GM19099 (cell line): ENCODE results near the gene TMEM17.

Experiments used
- POLR2A ChIP-seq: IDR thresholded peaks from 3 replicates; pipeline ENCODE4 v1.6.1; 2011; ENCODE audit warnings: low read depth; ENCODE audit not compliant: insufficient read length; ENCODE audit errors: extremely low read depth

Gene TMEM17

GRCh38 chr2:62489702-62490101 is 16.3 kb downstream of the TMEM17 start:
- TF ChIP-seq POLR2A: no peak

GRCh38 chr2:62489162-62489561 is 16.8 kb downstream of the TMEM17 start:
- no peak for TF ChIP-seq POLR2A

GRCh38 chr2:62486439-62486765 is 19.6 kb downstream of the TMEM17 start:
- no peak for TF ChIP-seq POLR2A

- TF ChIP-seq POLR2A: no peak
Observed at GRCh38 chr2:62485761-62486438, 20.1 kb downstream of the TMEM17 start.

GRCh38 chr2:62482558-62483352 is 23.2 kb downstream of the TMEM17 start:
- no peak for TF ChIP-seq POLR2A

GRCh38 chr2:62479917-62480316 is 26.1 kb downstream of the TMEM17 start:
- no peak for TF ChIP-seq POLR2A

- no peak for TF ChIP-seq POLR2A
Observed at GRCh38 chr2:62478093-62478580, 27.9 kb downstream of the TMEM17 start.

- TF ChIP-seq POLR2A: no peak
Observed at GRCh38 chr2:62477573-62477972, 28.4 kb downstream of the TMEM17 start.

GRCh38 chr2:62475172-62476011 is 30.6 kb downstream of the TMEM17 start:
- no peak for TF ChIP-seq POLR2A

- no peak for TF ChIP-seq POLR2A
Observed at GRCh38 chr2:62474176-62474575, 31.8 kb downstream of the TMEM17 start.

GRCh38 chr2:62473246-62473827 is 32.7 kb downstream of the TMEM17 start:
- TF ChIP-seq POLR2A: no peak

GRCh38 chr2:62472312-62472711 is 33.7 kb downstream of the TMEM17 start:
- no peak for TF ChIP-seq POLR2A

- no peak for TF ChIP-seq POLR2A
Observed at GRCh38 chr2:62471816-62472215, 34.2 kb downstream of the TMEM17 start.

- TF ChIP-seq POLR2A: no peak
Observed at GRCh38 chr2:62471404-62471803, 34.6 kb downstream of the TMEM17 start.

GRCh38 chr2:62469548-62469947 is 36.4 kb downstream of the TMEM17 start:
- TF ChIP-seq POLR2A: no peak
